HG03039 (cell line): ENCODE data around the gene LGR4.
"Not testable (repeated sequence)": the region's sequence is repeated elsewhere in the genome, so short reads cannot be mapped to it uniquely, and the experiment has no call there.

ENCODE experiments used
- ATAC-seq: cut with Tn5 transposase; IDR thresholded peaks from one replicate; pipeline ENCODE4 v1.9.1; 2021; ENCODE audit warnings: mild to moderate bottlenecking, moderate library complexity; ENCODE audit not compliant: unreplicated experiment

Gene LGR4, protein sequence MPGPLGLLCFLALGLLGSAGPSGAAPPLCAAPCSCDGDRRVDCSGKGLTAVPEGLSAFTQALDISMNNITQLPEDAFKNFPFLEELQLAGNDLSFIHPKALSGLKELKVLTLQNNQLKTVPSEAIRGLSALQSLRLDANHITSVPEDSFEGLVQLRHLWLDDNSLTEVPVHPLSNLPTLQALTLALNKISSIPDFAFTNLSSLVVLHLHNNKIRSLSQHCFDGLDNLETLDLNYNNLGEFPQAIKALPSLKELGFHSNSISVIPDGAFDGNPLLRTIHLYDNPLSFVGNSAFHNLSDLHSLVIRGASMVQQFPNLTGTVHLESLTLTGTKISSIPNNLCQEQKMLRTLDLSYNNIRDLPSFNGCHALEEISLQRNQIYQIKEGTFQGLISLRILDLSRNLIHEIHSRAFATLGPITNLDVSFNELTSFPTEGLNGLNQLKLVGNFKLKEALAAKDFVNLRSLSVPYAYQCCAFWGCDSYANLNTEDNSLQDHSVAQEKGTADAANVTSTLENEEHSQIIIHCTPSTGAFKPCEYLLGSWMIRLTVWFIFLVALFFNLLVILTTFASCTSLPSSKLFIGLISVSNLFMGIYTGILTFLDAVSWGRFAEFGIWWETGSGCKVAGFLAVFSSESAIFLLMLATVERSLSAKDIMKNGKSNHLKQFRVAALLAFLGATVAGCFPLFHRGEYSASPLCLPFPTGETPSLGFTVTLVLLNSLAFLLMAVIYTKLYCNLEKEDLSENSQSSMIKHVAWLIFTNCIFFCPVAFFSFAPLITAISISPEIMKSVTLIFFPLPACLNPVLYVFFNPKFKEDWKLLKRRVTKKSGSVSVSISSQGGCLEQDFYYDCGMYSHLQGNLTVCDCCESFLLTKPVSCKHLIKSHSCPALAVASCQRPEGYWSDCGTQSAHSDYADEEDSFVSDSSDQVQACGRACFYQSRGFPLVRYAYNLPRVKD

DNA sequence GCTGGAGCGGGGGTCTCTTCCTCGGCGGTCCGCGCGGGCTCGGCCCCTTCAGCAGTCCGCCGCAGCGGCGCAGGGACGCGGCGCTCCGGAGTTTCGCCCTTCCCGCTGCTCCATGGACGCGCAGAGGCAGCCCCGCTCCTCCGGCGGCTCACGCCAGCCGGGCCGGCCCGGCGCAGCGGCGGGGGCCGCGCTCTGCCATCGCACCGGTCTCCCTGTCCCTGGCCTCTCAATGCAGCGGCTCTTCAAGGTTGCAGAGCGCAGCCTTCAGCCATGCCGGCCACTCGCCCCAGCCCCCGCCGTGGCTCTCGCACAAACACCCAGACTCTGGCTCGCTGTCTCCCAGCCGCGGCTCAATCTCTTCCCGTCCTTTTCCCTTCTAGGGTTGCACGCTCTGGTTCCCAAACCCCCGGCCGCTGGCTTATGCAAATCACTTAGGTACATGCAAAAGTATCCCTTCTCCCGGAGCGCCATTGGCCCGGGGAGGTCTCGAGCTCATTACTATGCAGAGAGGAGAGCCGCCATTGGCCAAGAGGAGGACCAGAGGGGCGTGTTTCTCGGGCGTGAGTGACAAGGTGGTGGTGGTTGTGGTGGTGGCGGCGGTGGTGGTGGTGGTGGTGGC, at the start of gene LGR4:
LGR4 (minus strand) TSS at position 393 of the 619 bp plus-strand sequence. CDS start 488 bp downstream, outside the sequence.
- ATAC-seq, result peak; percentile 81

DNA sequence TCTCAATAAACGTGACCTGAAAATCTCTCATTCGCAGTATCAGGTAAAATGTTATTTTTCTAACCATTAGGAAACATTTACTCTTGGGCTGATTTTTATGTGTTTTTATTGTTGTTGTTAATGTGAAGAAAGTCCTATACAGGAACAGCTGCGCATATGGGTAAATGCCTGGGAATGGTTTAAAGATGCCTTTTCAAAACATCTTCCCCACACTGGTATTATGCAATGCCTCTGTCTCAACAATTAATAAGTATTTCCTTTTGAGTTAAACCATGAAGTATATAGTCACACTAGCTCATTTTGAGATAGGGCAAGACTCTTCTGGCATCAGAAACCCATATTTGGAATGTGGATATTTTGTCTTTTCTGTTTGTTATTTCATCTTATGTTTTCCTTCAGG, 47.6 kb upstream of the LGR4 start:
- no peak for ATAC-seq

DNA sequence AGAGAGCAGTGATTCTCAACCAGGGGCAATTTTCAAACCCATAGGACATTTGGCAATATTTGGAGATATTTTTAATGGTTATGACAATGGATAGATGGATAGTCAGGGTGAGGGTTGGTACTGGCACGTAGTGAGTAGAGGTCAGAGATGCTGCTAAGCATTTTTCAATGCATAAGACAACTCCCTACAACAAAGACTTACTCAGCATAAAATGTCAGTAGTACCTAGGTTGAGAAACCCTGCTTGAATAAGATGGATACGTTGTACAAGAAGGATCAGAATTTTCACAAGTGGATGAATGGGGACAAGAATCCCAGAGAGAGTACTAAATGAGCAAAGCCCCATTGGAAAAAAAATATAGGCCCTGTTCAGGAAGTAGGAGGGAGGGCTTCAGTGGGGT, 45.9 kb upstream of the LGR4 start:
- no peak for ATAC-seq

DNA sequence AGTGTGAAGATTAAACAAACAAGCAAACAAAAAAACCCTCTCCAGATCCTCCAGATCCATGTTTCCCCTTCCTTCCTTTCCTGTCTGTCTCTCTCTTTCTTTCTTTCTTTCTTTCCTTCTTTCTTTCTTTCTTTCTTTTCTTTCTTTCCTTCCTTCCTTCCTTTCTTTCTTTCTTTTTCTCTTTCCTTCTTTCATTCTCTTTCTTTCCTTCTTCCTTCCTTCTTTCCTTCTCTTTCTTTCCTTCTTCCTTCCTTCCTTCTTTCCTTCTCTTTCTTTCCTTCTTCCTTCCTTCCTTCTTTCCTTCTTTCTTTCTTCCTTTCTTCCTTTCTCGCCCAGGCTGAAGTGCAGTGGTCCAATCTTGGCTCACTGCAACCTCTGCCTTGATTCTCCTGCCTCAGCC, 44.9 kb upstream of the LGR4 start:
- not testable (repeated sequence) for ATAC-seq

DNA sequence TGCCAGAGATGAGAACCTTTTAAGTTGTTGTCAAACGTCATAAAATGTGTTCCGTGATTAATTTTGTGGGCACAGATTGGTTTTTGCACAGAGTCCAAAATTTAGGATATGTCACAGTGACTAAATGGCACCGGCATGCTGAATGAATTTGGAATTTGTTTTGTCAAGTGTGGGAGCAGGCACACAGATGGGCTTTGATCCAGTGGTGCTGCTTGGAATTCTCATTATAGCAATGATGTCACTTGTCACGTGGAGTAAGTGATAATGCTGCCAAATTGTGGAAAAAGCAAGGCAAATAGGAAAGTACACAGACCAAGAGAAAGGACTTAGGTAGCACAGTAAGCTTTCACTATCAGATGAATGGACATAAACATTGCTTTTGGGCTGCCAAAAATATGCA, 42.0 kb upstream of the LGR4 start:
- no peak for ATAC-seq

DNA sequence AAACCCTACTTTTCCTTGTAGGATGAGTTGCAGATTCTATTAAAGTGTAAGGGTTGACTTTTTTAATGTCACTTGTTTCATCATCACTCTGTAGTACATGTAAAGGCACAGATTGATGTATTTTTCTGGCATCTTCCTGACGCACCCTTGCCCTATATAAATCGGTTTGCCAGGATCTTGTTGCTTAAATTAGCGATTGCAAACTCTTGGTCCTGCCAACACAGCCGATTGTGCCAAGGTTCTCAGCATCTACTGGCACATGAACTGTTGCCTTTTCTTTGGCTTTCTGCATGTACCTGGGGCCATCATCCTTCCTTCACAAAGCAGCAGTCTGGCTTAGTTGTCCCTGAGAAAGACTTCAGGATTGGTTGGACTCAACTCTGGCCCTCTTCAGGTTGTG, 41.5 kb upstream of the LGR4 start:
- no peak for ATAC-seq

DNA sequence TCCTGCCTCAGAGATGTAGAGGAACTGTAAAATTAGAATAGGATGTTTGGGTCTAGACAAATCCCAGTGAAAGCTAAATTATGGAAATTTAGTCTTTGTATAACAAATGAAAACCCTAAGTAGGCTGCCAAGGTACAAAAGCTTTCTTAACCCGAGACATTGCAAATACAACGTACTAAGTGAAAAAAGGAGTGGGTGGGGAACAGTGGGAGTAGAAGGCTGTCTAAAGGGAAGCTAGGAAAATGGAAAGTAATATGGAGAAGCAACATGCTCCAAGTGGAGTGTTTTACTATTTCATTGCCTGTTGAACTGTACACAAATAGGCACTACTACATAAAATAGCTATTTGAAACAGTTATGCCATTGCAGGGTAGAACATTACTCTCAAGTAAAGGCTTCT, 40.8 kb upstream of the LGR4 start:
- no peak for ATAC-seq

DNA sequence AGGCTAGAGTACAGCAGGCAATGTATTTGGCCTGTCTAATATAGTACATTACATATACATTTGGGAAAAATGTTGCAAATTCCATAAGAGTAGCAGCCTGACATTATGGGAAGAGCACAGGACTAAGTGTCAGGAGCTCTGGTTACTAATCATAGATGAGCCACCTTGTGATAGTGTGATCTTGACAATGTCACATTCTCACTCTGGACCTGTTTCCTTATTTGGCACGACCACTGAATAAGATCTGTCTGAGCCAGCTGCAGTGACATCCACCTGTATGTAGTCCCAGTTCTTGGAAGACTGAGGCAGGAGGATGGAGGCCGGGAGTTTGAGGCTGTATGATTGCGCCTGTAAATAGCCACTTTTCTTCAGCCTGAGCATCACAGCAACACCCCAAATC, 39.6 kb upstream of the LGR4 start:
- no peak for ATAC-seq

DNA sequence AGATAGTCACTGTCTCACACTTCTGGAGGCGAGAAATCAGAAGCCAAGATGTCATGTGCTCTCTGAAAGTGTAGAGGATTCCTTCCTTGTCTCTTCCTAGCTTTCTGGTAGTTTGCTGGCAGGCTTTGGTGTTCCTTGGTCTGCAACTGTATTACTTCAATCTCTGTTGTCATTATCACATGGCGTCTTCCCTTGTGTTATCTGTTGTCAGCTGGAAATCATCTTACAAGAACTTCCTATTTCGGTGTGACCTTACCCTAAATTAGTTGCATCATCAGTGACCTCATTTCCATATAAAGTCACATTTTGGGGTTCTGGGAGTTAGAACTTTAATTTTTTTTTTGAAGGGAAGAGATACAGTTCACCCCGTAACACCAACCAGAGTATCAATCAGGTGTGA, 37.3 kb upstream of the LGR4 start:
- no peak for ATAC-seq

DNA sequence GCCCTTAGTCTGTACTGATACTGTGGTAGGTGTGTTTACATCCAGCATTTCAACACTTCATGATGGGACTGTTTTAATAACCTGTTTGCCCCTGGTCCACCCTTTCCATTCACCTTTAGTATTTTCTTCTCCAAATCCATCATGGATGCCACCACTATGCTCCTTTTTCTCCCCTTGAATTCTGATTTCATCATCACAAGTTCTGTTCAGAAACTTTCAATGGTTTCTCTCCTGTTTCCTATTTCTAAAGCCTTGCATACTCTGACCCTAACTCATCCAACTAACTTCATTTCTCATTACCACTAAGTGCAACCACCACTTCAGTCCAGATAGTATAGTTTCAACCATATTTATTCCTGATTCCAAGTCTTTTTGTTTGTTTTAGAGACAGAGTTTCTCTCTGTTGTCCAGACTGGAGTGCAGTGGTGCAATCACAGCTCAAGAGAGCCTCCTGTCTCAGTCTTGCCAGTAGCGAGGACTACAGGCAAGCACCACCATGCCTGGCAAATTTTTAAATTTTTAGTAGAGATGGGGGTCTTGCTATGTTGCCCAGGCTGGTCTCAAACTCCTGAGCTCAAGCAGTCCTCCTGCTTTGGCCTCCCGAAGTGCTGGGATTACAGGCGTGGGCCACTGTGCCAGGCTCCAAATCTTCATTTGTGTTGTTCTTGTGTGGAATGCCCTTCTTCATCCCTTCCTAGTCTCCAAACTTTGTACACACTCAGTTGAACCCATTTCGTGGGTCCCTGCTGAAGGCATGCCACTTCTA, 35.1 kb upstream of the LGR4 start:
- no peak for ATAC-seq

DNA sequence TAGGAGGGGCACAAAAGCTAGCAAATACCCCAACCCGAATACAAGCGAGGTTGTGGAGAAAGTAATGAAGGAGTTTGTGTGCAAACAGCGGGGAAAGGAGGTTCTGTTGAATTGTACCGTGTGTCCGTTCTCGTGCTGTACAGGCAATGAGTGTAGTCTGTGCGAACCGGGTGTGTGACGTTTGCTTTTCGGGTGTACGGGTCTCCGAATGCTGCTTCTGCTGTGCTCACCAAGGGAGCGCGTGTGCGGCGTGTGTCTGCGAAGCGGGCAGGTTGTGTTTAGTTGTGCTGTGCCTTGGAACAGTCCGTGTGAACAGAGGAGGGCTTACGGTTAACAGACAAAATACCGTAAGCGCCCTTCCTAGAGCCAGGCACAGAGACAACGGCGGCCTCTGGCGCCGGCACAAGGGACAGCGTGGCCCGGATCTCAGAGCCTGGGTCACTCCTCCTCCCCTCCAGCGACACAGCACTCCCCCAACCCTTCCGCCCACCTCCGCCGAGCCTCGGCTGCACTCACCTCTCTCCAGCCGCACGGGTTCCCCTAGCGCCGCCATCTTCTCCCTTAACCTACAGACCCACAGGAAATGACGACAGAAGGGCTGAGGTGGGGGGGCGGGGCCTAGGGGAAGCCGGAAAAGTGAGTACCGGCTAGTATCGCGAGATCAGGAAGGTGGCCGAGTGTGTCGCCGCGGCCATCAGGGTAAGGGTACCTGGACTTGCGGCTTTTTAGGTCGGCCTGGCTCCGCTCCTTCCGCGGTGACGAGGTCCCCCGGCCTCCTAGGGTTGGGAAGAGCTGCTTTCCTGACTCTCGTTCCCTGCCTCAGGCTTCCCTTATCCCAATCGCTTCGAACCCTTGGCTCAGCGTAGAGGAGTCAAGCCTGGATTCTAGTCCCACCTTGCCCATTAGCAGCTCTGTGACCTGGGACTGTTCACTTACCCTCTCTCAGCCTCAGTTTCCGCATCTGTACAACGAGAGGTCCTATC, 33.9 kb upstream of the LGR4 start, which contains the start of gene LIN7C:
LIN7C (minus strand) TSS at position 570 of the 983 bp plus-strand sequence; CDS start at position 553, 17 bp downstream.
- peak; percentile 94 for ATAC-seq

DNA sequence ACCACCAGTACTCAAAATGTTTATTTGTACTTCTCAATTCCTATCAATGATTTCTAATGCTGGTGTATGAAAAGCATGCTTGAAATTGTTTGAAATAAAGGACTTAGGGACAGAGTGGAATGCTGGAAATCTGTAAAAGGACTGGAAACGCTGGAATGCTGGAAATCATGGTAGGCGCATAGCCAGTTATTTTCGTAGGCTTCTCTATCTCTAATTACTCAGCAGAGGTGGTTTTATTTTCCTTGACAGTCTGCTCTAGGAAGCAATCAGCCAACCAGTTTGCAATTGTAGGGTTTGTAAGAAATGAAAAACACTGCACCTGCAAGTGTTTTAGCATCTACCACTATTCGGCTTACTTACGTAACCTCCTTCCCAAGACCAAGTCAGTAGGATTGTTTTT, 33.2 kb upstream of the LGR4 start:
- ATAC-seq, result no peak

DNA sequence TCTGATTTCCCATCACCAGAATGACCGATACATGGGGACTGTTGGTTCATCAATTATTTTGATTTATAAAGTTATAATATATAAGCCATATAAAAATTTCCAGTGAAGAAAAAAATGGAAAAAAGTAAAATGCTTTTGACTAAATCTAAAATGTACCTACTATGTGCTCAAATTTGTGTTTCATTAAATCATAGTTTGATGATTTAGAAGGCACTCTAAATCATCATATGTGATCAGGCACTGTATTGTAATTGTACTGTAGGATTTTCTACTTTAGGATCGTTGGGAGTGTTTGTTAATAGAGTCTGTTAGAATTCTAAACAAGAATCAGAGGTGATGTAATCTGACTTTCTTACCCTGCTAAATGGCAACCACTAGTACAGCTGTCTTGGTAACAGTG, 31.6 kb upstream of the LGR4 start:
- ATAC-seq, result no peak

DNA sequence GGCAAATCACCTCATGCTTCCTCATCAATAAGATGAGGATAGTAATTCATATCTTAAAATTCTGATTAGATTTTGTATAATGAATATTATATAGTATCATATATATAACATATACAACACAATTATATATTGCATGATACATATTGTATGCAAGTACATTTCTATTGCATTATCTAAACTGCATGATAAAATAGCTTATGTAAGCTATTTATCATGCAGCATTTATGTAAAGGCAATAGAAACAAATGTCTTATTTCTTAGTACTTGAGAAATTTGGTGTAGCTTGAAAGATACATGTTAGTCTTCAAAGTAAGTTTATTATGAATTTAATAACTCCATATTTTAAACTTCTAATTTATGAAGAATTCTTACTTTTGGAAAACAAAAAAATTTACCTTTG, 28.5 kb upstream of the LGR4 start:
- no peak for ATAC-seq

DNA sequence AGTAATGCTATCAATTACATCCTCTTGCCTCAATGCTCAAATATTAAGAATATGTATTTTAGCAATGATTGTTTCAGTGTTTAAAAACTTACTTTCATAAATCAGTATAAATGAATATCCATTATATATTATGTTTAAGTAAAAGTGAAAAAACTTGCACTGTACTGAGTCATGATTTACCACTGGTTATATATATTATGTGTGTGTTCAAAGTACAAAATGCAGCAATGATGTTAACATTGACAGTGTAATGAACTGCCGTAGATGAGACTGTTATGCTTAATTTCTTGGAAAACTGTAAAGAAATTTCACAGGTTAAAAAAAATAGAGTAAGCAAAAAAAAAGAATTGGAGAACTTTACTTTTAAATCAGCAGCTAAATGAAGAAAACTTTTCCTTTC, 25.3 kb upstream of the LGR4 start:
- no peak for ATAC-seq

DNA sequence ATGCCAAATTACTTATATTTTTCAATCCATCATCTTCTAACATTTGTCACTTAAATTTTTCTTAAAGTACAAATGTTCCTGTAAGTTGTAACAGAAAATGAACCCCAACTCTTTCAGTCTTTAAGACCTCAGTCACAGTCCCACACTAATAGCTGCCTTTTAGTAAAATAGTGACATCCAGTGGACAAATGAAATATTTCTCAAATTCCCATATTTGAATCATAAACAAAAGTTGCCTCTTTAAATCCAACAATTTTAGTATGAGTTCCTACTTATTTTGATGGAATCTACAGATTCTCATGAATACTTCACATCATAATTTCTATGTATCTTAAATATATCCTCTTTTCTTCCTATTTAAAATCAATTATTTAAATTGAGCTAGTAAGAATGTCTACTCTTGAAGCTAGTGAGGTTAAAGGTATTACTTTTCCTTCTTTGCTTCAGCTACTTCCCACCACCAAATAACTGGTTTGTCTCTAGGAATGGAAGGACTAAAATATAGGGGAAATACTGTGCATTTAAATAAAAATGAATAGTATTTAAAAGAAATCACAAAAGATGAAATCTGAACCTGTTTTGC, 24.8 kb upstream of the LGR4 start:
- ATAC-seq, result no peak

DNA sequence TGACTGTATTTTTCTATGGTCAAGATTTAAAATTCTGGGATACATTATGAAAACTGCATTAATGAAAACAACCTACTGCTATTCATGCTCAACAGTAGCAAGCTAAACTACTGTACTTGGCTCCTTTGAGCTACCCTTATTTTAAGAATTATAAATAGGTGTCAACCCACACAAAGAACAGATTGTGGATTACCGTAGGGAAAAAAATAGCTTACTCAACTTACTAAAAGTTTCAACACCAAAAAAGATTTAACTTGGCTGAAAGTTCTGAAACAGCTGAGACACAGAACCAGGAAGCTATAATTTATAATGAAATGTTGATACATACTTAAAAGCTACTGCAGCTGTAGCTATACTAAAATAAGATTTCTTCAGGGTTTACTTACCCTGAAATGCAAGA, 23.9 kb upstream of the LGR4 start:
- ATAC-seq, result no peak

DNA sequence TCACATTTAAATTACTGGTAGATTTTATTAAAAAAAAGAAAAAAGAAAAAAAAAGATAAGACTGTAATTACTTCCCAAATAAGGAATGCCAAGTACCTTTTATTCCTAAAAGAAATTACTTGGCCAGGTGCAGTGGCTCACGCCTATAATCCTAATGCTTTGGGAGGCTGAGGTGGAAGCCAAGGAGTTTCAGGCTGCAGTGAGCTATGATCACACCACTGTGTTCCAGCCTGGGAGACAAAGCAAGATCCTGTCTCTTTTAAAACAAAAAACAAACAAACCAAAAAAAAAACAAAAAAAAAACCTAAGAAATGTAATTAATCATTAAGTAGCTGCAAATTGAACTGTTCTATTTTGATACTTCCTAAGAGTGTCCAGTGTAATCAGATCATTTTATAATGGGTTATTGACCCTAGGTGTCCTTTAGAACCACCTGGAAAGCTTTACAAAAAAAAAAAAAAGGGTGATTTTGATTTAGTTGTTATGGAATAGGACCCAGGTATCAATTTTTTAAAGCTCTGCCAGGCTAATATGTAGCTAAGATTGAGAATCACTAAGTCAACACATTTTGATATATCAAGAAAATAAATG, 23.2 kb upstream of the LGR4 start:
- ATAC-seq, result no peak

DNA sequence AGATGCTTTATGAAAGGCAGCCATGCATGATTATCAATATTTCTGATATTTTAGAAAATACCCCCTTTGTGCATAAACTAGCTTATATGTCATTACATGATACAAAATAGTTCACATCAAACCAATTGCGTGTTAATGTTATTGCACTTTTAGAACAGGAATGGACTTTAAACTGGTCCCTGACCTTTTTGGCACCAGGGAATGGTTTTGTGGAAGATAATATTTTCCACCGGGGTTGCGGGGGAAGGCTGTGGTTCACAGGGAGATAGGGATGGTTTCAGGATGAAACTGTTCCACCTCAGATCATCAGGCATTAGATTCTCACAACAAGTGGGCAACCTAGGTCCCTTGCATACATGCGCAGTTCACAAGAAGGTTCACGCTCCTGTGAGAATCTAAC, 16.5 kb upstream of the LGR4 start:
- ATAC-seq, result no peak
